HG03097 (cell line): ENCODE results near the gene KIAA0408.
"Not testable (repeated sequence)": the region's sequence is repeated elsewhere in the genome, so short reads cannot be mapped to it uniquely, and the experiment has no call there.

Source experiments
- ATAC-seq: cut with Tn5 transposase; IDR thresholded peaks from one replicate; pipeline ENCODE4 v1.9.1; 2021; ENCODE audit not compliant: unreplicated experiment, low FRiP score

Gene KIAA0408

DNA sequence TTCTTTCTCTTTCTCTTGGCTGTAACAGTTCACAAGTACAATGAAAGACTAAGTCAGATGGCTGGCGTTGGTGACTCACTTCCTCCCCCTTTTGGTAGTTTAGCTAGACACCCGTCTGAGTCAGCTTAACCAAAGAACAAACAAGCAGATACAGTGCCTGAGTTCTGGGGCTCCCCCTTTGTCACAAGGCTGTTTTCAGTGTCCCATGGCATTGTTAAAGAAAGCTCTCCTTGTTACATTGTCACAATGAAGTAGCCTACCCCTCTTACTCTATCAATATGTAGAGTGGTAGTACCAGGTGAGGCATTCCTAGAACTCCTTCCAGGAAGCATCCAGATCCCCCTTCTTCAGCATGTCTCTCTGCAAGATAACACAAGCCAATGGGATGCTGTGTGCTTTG is 38.6 kb downstream of the KIAA0408 start:
- ATAC-seq, result peak; percentile 100

DNA sequence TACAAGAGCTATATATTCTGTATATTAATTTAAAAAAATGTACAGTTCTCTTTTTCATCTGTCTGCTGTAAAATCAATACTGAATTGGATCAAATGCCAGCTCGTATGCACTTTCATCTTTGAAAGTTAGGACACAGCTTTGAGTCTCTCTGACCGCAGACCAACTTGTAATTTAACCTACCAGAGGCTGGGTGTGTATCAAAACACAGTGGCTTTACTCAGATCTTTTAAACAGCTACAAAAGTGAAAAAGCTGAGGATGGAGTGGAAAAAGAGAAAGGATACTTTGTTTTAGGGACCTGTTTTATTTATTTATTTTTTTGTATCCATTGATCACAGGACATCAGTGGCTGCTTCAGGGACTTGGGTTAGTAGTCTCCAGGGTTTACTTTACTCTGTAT is 44.1 kb downstream of the KIAA0408 start:
- no peak for ATAC-seq

DNA sequence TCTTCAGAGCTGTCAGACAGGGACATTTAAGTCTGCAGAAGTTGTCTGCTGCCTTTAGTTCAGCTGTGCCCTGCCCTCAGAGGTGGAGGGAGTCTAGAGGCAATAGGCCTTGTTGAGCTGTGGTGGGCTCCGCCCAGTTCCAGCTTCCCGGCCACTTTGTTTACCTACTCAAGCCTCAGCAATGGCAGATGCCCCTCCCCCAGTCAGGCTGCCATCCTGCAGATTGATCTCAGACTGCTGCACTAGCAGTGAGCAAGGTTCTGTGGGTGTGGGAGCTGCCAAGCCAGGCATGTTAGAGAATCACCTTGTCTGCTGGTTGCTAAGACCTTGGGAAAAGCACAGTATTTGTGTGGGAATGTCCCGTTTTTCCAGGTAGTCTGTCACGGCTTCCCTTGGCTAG is 46.1 kb downstream of the KIAA0408 start:
- ATAC-seq, result not testable (repeated sequence)

DNA sequence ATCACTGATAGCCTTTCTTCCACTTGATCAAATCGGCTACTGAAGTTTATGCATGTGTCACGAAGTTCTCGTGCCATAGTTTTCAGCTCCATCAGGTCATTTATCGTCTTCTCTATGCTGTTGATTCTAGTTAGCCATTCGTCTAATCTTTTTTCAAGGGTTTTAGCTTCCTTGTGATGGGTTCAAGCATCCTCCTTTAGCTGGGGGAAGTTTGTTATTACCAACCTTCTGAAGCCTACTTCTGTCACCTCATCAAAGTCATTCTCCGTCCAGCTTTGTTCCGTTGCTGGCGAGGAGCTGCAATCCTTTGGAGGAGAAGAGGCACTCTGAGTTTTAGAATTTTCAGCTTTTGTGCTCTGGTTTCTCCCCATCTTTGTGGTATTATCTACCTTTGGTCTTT is 47.2 kb downstream of the KIAA0408 start:
- ATAC-seq, result not testable (repeated sequence)
